ENCODE measurements around the gene KCNJ3. TPM values are rescaled to one million over a fixed set of nuclear protein-coding genes. Genes with fewer than 3 reads are reported as not detected.

The KCNJ3 gene
- total RNA-seq, 6 experiments from 2014 or later = 0.12 to 1.5 (median 0.52) TPM

GRCh38 chr2:154707994-154708575 is 9.6 kb downstream of the KCNJ3 start:
- TF ChIP-seq CTCF (IDR thresholded peaks at IDR 0.05) (no peak), POLR2A (IDR thresholded peaks at IDR 0.05) (no peak)
- Histone ChIP-seq H3K9me3 (no peaks in the 10 kb centered on the region), H3K4me1 (peaks cover 0 to 9% (median 0%) of the 10 kb centered on the region in 4 donors), H3K27me3 (no peaks in the 10 kb centered on the region), H3K4me3 (no peak overlapping the region), H3K27ac (no peak overlapping the region), H3K36me3 (no peaks in the 10 kb centered on the region)
- DNase-seq = no peak
- intact Hi-C loops (cut with DNase I) = no loop called here
- 76% methylated on average over 3 of the region's 3 CpGs for WGBS (ENCODE audit: insufficient coverage, low coverage, low lambda C conversion rate, missing lambda C conversion rate)
- ATAC-seq = no peak

GRCh38 chr2:154709215-154709614 is 10.7 kb downstream of the KCNJ3 start:
- no peak for TF ChIP-seq CTCF (IDR thresholded peaks at IDR 0.05)
- TF ChIP-seq POLR2A (IDR thresholded peaks at IDR 0.05) = no peak
- no peak overlapping the region for H3K27ac ChIP-seq
- no peaks in the 10 kb centered on the region for H3K36me3 ChIP-seq
- no peaks in the 10 kb centered on the region for H3K9me3 ChIP-seq
- no peak overlapping the region for H3K4me3 ChIP-seq
- 32% methylated on average over 3 of the region's 3 CpGs for WGBS (ENCODE audit: insufficient coverage, low coverage, low lambda C conversion rate, missing lambda C conversion rate)
- peaks cover 0 to 9% (median 0%) of the 10 kb centered on the region in 4 donors for H3K4me1 ChIP-seq
- DNase-seq (no peak), ATAC-seq (peak in 3 of 4 donors; percentile 38 to 54 (median 45))
- intact Hi-C loops (cut with DNase I) = no loop called here
- H3K27me3 ChIP-seq = no peaks in the 10 kb centered on the region

- DNase-seq (no peak), ATAC-seq (no peak)
- 76% methylated on average over 2 of the region's 2 CpGs for WGBS (ENCODE audit: insufficient coverage, low coverage, low lambda C conversion rate, missing lambda C conversion rate)
- Histone ChIP-seq H3K9me3 (no peaks in the 10 kb centered on the region), H3K27me3 (no peaks in the 10 kb centered on the region), H3K36me3 (no peaks in the 10 kb centered on the region), H3K27ac (no peak overlapping the region), H3K4me3 (no peak overlapping the region), H3K4me1 (peaks cover 0 to 9% (median 0%) of the 10 kb centered on the region in 4 donors)
- intact Hi-C loops (cut with DNase I) = no loop called here
- TF ChIP-seq POLR2A (IDR thresholded peaks at IDR 0.05) = no peak
- TF ChIP-seq CTCF (IDR thresholded peaks at IDR 0.05) = no peak
Observed at GRCh38 chr2:154710078-154710477, 11.6 kb downstream of the KCNJ3 start.

- Histone ChIP-seq H3K4me1 (peaks cover 0 to 9% (median 0%) of the 10 kb centered on the region in 4 donors), H3K9me3 (no peaks in the 10 kb centered on the region), H3K36me3 (no peaks in the 10 kb centered on the region), H3K4me3 (no peak overlapping the region), H3K27ac (no peak overlapping the region), H3K27me3 (no peaks in the 10 kb centered on the region)
- ATAC-seq (no peak), DNase-seq (no peak)
- TF ChIP-seq POLR2A (IDR thresholded peaks at IDR 0.05) = no peak
- no peak for TF ChIP-seq CTCF (IDR thresholded peaks at IDR 0.05)
- WGBS (ENCODE audit: insufficient coverage, low coverage, low lambda C conversion rate, missing lambda C conversion rate) = 88% methylated on average over 2 of the region's 2 CpGs
- intact Hi-C loops (cut with DNase I) = no loop called here
Observed at GRCh38 chr2:154710685-154711084, 12.2 kb downstream of the KCNJ3 start.

- Histone ChIP-seq H3K27me3 (no peaks in the 10 kb centered on the region), H3K4me1 (peaks cover 0 to 9% (median 0%) of the 10 kb centered on the region in 4 donors), H3K4me3 (no peak overlapping the region), H3K9me3 (no peaks in the 10 kb centered on the region), H3K36me3 (no peaks in the 10 kb centered on the region), H3K27ac (no peak overlapping the region)
- intact Hi-C loops (cut with DNase I) = no loop called here
- no peak for ATAC-seq
- no peak for DNase-seq
- TF ChIP-seq POLR2A (IDR thresholded peaks at IDR 0.05) (no peak), CTCF (IDR thresholded peaks at IDR 0.05) (no peak)
Observed at GRCh38 chr2:154713675-154714074, 15.2 kb downstream of the KCNJ3 start.
